Rectal smooth muscle tissue (tissue), 1 donor: ENCODE results near the gene CR1L.
A peak's percentile ranks its signal among the peaks of the same experiment; 100 is the strongest.
"Not testable (repeated sequence)": the region's sequence is repeated elsewhere in the genome, so short reads cannot be mapped to it uniquely, and the experiment has no call there.

Experiments
- H3K27ac ChIP-seq: one replicate; pipeline ENCODE4 v1.7.0; 2013; ENCODE audit warnings: low read depth, low read length, inconsistent platforms
- H3K27me3 ChIP-seq: one replicate; pipeline ENCODE4 v1.7.0; 2013; ENCODE audit warnings: low read length; ENCODE audit not compliant: control insufficient read depth, insufficient read depth
- H3K36me3 ChIP-seq: one replicate; pipeline ENCODE4 v1.7.0; 2013; ENCODE audit warnings: low read length; ENCODE audit not compliant: control insufficient read depth, insufficient read depth
- H3K4me1 ChIP-seq: one replicate; pipeline ENCODE4 v1.7.0; 2013; ENCODE audit warnings: low read length; ENCODE audit not compliant: control insufficient read depth, insufficient read depth
- H3K4me3 ChIP-seq: one replicate; pipeline ENCODE4 v1.7.0; 2013; ENCODE audit warnings: low read length
- H3K9ac ChIP-seq: one replicate; pipeline ENCODE4 v1.7.0; 2013; ENCODE audit warnings: low read length

CR1L gene

DNA sequence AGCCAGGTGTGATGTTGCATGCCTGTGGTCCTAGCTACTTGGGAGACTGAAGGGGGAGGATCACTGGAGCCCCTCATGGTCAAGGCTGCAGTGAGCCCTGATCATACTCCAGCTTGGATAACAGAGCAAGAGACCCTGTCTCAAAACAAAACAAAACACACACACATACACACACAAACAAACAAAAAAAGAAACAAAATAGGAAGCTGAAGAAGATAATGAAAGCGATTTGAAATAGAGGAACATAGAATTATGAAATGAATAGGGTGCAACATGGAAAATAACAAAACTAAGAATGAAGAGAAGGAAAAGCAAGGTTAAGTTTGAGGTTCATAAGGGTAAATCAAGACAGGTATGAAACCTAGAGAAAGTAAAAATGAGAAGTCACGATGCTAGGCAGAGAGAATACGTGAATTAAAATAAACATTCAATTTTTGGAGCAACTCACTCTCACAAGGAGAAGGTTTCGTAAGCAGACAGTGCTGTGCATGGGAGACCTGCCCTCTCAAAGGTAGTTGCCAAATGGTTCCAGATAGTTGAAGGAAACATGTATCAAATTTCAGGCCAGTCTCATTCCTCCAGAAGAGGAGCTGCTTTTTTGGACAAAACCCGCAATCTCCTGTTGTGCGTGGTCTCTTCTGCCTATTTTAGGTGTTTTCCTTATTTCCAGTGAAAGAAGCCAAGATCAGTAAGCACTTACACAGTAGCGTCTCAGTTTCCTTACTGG, 110.2 kb downstream of the CR1L start:
- peaks cover 12% of the 10 kb centered on the region for H3K4me1 ChIP-seq
- no peak overlapping the region for H3K27ac ChIP-seq
- H3K9ac ChIP-seq, result no peak overlapping the region
- H3K27me3 ChIP-seq, result no peaks in the 10 kb centered on the region
- H3K36me3 ChIP-seq, result peaks cover 11% of the 10 kb centered on the region
- H3K4me3 ChIP-seq, result peak overlapping the region; percentile 15

DNA sequence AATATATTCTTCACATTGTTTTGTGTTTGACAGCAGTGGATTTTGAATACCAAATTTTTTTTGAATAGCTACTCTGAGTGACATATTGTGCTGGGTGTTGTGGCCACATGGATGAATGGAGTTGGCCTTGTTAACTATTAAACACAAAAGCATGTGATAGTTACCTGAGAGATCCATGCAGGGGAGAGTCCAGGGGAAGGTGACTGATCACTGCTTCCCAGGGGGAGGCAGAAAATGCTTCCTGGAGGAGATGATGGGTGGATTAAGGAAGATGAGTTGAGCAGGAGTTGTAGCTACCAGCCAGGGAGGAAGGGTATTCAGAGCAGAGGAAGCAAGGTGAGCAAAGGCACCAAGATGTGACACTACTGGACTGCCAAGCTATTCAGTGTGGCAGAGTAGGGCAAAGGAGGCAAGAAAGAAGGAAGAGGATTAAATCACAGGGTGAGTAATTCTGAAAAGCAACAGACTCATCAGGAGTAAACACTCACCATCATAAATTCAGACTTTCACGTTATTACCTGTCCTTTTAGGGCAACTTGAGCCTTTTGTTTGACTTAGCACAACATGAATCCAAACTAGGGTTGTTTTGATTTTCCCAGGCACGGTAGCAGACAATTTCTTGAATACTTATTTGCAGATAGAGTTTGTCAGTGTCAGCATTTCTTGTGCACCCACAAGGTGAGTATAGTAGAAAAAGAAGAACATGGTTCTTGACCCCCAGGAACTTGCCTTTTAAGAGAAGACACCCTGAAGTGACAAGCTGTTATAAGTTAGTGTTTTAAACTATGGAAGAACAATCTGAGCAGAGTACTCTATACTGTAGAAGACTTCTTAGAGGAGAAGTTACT, 111.1 kb downstream of the CR1L start:
- Histone ChIP-seq H3K9ac (no peak overlapping the region), H3K27me3 (no peaks in the 10 kb centered on the region), H3K4me3 (no peak overlapping the region), H3K4me1 (peaks cover 7% of the 10 kb centered on the region), H3K36me3 (peaks cover 15% of the 10 kb centered on the region), H3K27ac (no peak overlapping the region)

DNA sequence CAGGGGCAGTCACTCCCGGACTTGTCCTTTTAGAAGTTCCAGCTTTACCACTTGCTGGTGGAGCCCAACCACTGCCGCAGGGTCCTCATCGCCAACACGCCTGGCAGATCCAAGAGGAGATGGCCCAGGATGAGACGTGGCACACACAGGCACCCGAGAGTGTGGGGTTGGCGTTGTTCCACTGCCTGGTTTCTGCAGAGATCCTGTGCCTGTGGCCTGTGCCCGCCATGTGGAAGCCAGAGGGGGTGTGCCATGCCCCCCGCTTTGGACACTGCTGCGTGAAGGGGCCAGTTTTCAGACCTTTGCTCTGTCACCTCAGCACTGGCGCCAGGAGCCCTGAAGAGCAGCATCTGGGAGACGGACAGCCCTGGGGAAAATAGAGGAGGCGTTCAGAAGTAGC, 117.7 kb downstream of the CR1L start:
- Histone ChIP-seq H3K36me3 (peaks cover 26% of the 10 kb centered on the region), H3K27ac (no peak overlapping the region), H3K4me3 (no peak overlapping the region), H3K27me3 (no peaks in the 10 kb centered on the region), H3K4me1 (no peaks in the 10 kb centered on the region), H3K9ac (no peak overlapping the region)

DNA sequence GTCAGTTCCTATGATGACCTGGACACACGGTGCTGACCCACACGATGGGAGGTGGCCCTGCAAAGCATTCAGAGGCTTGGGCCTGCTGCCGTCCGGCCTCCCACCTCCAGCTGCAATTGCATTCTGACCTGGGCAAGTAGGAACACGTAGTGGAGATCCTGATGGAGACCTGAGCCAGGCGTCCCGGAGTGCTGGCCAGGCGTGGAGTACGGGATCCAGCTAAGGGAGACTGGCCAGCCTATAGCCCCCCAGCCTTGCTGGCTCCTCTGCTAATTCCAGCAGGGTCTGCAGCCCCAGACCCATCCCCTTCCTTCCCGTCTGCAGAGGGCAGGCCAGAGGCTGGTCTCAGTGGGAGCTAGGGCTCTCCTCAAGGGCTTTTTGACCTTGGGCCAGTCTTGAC, 118.2 kb downstream of the CR1L start:
- peaks cover 25% of the 10 kb centered on the region for H3K36me3 ChIP-seq
- H3K4me3 ChIP-seq, result no peak overlapping the region
- no peak overlapping the region for H3K9ac ChIP-seq
- no peaks in the 10 kb centered on the region for H3K4me1 ChIP-seq
- no peaks in the 10 kb centered on the region for H3K27me3 ChIP-seq
- H3K27ac ChIP-seq, result no peak overlapping the region

- Histone ChIP-seq H3K4me1 (no peaks in the 10 kb centered on the region), H3K4me3 (no peak overlapping the region), H3K9ac (no peak overlapping the region), H3K27ac (no peak overlapping the region), H3K27me3 (no peaks in the 10 kb centered on the region), H3K36me3 (peaks cover 20% of the 10 kb centered on the region)
These were observed 119.0 kb downstream of the CR1L start for GRCh38 chr1:207763972-207764371.

DNA sequence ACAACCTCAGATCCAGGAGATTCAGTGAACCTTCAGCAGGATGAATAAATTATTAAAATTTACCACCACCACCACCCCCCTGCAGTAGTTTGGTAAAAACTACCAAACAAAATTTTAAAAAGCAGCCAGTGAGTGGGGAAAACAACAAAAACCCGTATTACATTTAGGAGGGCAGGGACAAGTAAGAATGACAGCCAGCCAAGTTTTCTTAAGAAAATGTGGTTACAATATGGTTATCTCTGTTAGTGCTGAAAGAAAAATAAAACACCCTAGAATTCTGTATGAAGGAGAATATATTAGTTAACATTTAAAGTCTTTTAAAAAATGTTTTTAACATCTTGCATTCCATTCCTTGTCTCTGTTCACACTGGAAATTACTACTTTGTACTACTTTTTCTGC, 121.6 kb downstream of the CR1L start:
- H3K4me3 ChIP-seq, result no peak overlapping the region
- H3K27ac ChIP-seq, result no peak overlapping the region
- H3K4me1 ChIP-seq, result no peaks in the 10 kb centered on the region
- no peak overlapping the region for H3K9ac ChIP-seq
- peaks cover 13% of the 10 kb centered on the region for H3K36me3 ChIP-seq
- H3K27me3 ChIP-seq, result no peaks in the 10 kb centered on the region

DNA sequence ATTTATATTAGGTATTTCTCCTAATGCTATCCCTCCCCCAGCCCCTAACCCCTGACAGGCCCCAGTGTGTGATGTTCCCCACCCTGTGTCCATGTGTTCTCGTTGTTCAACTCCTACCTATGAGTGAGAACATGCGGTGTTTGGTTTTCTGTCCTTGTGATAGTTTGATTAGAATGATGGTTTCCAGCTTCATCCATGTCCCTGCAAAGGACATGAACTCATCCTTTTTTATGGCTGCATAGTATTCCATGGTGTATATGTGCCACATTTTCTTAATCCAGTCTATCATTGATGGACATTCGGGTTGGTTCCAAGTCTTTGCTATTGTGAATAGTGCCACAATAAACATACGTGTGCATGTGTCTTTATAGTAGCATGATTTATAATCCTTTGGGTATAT, 125.6 kb downstream of the CR1L start:
- H3K27me3 ChIP-seq, H3K4me3 ChIP-seq, H3K36me3 ChIP-seq, H3K4me1 ChIP-seq, H3K9ac ChIP-seq, H3K27ac ChIP-seq: not testable (repeated sequence)
